Calu3 (cell line): ENCODE results near the gene CFAP45. TPM values are rescaled to one million over a fixed set of nuclear protein-coding genes. Genes with fewer than 3 reads are reported as not detected.

Experiments
- BruUV-seq: library from RNA; stranded (reverse); fragments of 400-500 nt; replicated peaks from 2 replicates; lab custom pipeline; 2021; lab: Mats Ljungman, UMichigan
- CTCF ChIA-PET: fragments of 300-600 bp; sonication (Branson Sonifier 250); formaldehyde crosslinking; loops from one replicate; lab custom pipeline; 2022; ENCODE audit warnings: antibody characterized with exemption; lab: Charles Lee
- DNase-seq: peaks from one replicate; pipeline ENCODE4 v3.0.0; 2022
- H3K27ac Mint-ChIP-seq: one replicate; pipeline ENCODE4 v1.8.0; 2022; ENCODE audit warnings: mixed read lengths; ENCODE audit not compliant: unreplicated experiment
- H3K27me3 Mint-ChIP-seq: one replicate; pipeline ENCODE4 v1.8.0; 2022; ENCODE audit warnings: mixed read lengths; ENCODE audit not compliant: unreplicated experiment
- H3K36me3 Mint-ChIP-seq: one replicate; pipeline ENCODE4 v1.8.0; 2022; ENCODE audit warnings: mild to moderate bottlenecking, moderate library complexity, mixed read lengths; ENCODE audit not compliant: insufficient read depth, unreplicated experiment
- H3K4me1 Mint-ChIP-seq: one replicate; pipeline ENCODE4 v1.8.0; 2022; ENCODE audit warnings: mild to moderate bottlenecking, low read depth, mixed read lengths; ENCODE audit not compliant: unreplicated experiment
- H3K4me3 Mint-ChIP-seq: one replicate; pipeline ENCODE4 v1.8.0; 2022; ENCODE audit warnings: mild to moderate bottlenecking, low read depth, moderate library complexity, mixed read lengths; ENCODE audit not compliant: unreplicated experiment
- H3K9me3 Mint-ChIP-seq: one replicate; pipeline ENCODE4 v1.8.0; 2022; ENCODE audit warnings: low read depth, mixed read lengths; ENCODE audit not compliant: unreplicated experiment
- CTCF ChIP-seq: fragments of 200-600 bp; IDR thresholded peaks from one replicate; pipeline ENCODE4 v1.8.0; 2022; ENCODE audit warnings: antibody characterized with exemption; ENCODE audit not compliant: unreplicated experiment
- intact Hi-C: fragments of 100-400 bp; cut with micrococcal nuclease; formaldehyde crosslinking; loops from one replicate; pipeline ENCODE4 v1.10.0; 2022; ENCODE audit not compliant: unreplicated experiment
- total RNA-seq: library from RNA; stranded (reverse); gene quantifications from 2 replicates; pipeline ENCODE4 v1.2.3, GENCODE V29; 2022

Gene CFAP45
- total RNA-seq, 1 experiment from 2014 or later = 1.8 TPM

GRCh38 chr1:159873530-159874143 is 26.3 kb downstream of the CFAP45 start:
- Mint-ChIP-seq H3K27ac (no peak overlapping the region), H3K9me3 (no peaks in the 10 kb centered on the region), H3K4me1 (no peaks in the 10 kb centered on the region), H3K36me3 (no peaks in the 10 kb centered on the region), H3K4me3 (no peak overlapping the region), H3K27me3 (peaks cover 13% of the 10 kb centered on the region)
- intact Hi-C loops = no loop called here
- no peak for TF ChIP-seq CTCF
- CTCF ChIA-PET = no interaction called here
- no TSS peak for BruUV-seq
- no peak for DNase-seq

DNA sequence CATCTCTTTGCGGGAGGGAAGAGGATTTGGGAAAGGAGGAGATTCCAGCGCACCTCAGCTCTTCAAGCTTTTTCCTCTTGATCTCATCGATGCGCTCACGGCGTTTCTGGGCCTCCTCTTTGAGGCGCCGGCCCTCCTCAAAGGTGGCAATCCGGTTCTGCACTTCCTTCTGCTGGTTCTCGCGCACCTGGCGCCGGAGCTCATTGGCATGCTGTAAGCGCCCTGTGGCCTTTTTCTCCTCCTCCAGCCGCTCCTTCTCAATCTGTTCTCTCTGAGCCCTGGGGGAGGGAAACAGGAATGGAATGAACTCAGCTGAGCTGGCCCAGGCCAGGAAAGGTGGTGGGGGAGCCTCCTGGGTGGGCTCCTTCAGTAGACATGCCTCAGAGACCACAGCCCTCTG is 27.1 kb downstream of the CFAP45 start:
- BruUV-seq = no TSS peak
- intact Hi-C loops = no loop called here
- no peak overlapping the region for H3K4me3 Mint-ChIP-seq
- CTCF ChIA-PET = no interaction called here
- H3K27me3 Mint-ChIP-seq = peaks cover 13% of the 10 kb centered on the region
- TF ChIP-seq CTCF = no peak
- H3K36me3 Mint-ChIP-seq = no peaks in the 10 kb centered on the region
- no peak for DNase-seq
- no peaks in the 10 kb centered on the region for H3K9me3 Mint-ChIP-seq
- no peak overlapping the region for H3K27ac Mint-ChIP-seq
- H3K4me1 Mint-ChIP-seq = peaks cover under 1% of the 10 kb centered on the region

DNA sequence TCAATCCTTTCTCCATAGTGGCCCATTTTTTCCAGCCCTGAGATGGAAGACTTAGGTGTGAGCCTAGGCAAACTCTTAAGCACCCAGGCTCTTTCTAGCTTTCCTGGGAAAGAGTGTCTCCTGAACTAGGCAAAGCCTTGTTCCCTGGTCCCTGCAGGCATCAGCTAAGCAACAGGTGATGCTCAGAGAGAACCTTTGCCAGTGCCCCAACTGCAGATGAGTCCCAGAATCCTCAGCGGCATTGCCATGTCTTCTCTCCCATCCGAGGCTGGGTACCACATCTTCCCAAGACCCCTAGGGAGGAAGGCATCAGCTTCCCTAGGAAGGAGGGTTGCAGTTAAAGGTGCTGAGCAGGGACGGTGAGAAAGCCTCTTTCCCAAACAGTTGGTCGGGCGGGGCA is 29.3 kb downstream of the CFAP45 start:
- no peaks in the 10 kb centered on the region for H3K36me3 Mint-ChIP-seq
- no peaks in the 10 kb centered on the region for H3K9me3 Mint-ChIP-seq
- no peak overlapping the region for H3K27ac Mint-ChIP-seq
- intact Hi-C loops = no loop called here
- no TSS peak for BruUV-seq
- TF ChIP-seq CTCF = no peak
- CTCF ChIA-PET = no interaction called here
- no peak for DNase-seq
- H3K27me3 Mint-ChIP-seq = peaks cover 13% of the 10 kb centered on the region
- H3K4me1 Mint-ChIP-seq = peaks cover 11% of the 10 kb centered on the region
- no peak overlapping the region for H3K4me3 Mint-ChIP-seq

GRCh38 chr1:159869607-159870006 is 30.4 kb downstream of the CFAP45 start:
- H3K27ac Mint-ChIP-seq = no peak overlapping the region
- DNase-seq = no peak

More at GRCh38 chr1:159869607-159870006, 30.4 kb downstream of the CFAP45 start:
- CTCF ChIA-PET = interaction anchor here (0.6 kb wide), 1 partner anchor 267 kb away, joined by 3 read pairs; no protein-coding TSS in a partner anchor
- BruUV-seq = no TSS peak
- Mint-ChIP-seq H3K4me3 (no peak overlapping the region), H3K36me3 (no peaks in the 10 kb centered on the region), H3K4me1 (peaks cover 11% of the 10 kb centered on the region), H3K9me3 (no peaks in the 10 kb centered on the region), H3K27me3 (peaks cover 13% of the 10 kb centered on the region)
- intact Hi-C loops = no loop called here
- TF ChIP-seq CTCF = no peak
